SKM-1 (cell line): ENCODE results near the gene DSP.

Experiments used
- DNase-seq: peaks from one replicate; lab custom pipeline; 2025; ENCODE audit not compliant: unreplicated experiment; lab: John Stamatoyannopoulos, UW

Gene DSP

DNA sequence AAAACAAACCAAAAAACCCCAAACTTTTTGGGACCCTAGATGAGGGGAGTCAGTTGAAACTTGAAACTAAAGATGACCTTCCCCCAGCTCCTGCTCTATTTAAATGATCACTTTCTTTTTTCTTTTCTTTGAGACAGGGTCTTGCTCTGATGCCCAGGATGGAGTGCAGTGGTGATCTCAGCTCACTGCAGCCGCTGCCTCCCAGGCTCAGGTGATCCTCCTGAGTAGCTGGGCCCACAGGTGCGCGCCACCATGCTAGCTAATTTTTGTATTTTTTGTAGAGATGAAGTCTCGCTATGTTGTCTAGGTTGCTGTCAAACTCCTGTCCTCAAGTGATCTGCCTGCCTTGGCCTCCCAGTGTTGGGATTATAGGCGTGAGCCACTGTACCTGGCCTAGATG lies 7.3 kb upstream of the DSP start:
- DNase-seq = no peak

DNA sequence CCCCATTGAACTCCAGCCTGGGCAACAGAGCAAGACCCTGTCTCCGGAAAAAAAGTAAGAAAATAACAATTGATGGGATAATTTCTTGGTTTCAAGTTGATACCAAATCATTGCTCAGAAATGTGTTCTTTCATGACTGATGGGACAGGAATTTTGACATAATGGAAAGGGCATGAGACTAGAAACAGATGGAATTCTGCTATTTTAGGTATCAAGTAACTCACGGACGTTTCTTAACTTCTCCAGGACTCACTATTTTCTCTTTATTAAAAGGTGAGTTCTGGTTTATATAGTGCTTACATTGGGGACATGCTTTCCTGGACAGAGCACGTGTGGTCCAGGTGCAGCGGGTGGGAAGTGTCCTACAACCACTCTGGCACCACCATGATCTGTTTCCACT lies 6.0 kb upstream of the DSP start:
- no peak for DNase-seq

DNA sequence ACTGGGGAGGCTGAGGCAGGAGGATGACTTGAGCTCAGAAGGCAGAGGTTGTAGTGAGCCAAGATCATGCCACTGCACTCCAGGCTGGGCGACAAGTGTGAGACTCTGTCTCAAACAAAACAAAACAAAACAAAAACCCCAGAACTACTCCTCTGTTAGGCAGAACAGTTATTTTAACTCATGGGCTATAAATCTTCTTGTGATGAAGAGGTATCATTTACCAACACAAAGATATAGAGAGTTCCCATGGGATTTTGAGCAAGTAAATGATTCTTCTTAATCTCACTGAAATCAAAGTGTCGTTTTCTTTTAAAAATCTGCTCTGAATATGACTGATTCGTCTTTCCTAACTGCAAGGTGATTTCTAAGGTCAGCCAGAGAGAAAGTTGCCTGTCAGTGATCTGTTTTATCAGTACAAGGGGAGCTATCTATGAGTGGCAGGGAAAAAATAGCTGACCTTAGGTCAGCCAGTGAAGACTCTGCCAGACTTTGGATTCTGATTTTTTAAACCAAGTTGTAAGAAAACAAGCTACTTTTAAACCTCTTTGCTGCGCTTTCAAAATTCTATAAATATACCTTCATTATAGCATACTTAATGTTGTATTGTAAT lies 3.8 kb upstream of the DSP start:
- no peak for DNase-seq

DNA sequence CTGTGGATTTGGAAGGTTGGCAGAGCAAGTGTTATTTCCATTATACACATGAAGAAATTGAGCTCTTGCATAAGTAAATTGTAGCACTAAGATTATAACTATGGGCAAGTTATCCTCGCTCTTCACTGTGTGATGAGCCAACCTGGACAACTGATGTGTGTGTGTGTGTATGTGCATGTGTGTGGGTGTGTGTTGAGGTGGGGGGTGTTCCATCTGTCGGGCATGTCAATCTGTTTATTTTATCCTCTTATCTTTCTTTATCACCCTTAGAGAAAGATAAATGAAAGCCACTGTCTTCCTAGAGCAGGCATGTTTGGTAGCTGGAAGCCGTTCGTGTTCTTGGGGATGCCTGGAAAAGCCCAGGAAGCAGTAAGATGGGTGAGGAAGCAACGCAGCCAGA lies 3.0 kb upstream of the DSP start:
- no peak for DNase-seq

DNA sequence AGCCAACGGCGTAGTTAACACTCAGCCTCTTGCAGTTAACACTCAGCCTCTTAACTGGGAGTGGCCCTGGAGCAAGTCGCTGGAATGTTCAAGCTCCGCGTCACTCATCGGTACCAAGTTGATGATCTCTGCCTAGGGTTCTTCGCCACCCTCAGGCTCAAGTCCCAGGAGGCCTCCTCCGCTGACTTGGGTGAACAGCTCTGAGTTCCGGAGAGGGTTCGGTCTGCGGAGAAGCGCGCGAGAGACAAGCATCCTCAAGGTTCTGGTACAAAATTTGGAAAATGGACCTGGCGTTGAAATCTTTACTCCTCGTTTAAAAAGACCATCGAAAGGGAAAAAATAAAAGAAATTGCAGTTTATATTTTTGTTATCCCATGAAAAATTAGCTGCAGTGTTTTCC lies 876 bp upstream of the DSP start:
- DNase-seq = no peak

DNA sequence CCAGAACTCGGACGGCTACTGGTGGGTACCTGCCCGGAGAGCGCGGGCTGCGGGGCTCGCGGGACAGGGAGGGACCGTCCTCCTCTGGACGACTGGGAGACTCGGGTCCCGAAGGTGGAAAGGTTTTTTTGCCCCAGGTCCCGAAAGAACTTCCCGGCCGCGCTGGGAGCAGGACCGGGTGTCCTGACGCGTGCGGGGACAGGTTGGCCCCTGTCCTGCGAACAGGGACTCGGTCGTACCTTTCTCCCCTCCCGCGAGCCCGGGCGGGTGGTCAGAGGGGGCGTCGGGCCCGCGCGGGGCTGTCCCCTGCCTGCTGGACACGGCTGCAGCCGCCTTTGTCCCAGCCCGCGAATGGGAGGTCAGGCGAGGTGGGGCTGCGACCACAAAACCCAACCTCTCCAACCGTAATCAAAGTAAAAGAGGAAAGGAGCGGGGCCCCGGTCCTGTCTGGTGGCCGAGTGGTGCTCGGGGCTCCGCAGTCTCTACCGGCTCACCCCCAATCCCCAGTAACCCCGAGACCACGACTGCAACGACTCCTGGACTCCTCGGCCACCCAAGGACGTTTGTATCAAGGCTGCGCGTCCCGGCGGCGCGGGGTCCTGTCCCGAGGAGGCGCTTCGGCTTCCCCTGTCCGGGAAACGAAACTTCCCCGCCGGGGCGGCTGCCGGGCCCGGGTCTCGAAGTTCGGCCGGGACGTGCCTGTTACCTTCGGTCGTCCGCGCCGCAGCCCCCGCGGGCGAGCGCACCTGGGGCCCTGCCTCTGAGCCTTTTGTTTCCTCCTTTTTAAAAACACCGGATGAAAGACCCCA lies 798 bp downstream of the DSP start:
- no peak for DNase-seq

DNA sequence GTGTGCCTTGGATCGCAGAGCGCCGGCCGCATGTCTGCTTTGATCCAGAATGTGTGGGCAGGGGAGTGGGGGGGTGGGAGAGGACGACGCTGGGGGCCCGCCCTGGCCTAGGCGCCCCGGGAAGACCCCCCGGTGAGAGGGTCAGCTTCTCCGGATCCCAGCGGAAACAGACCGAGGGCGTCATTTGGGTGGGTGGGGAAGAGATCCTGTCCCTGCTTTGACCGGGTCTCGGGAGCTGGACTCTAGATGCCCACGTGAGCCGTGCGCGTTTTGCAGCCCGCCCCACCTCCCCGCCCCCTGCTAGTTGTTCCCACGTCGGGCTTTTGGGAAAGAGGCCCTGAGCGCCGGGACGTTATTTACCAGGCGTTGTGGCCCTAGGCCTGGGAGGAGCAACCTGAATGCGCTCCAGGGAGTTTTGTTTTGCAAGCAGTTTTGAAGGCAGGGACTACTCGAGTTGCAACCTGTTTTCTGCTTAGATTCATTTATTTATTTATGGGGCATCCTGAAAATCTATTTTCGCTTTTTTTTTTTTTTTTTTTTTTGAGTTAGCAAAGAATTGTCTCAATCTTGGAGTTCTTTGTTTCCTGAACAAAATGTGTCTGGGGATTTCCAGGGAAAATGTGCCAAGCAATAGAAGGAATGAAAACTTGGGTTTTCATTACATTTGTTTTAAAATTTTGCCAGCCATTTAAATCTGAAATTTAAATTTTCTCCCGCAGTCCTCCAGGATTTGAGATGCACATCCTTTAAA lies 1.6 kb downstream of the DSP start:
- no peak for DNase-seq

DNA sequence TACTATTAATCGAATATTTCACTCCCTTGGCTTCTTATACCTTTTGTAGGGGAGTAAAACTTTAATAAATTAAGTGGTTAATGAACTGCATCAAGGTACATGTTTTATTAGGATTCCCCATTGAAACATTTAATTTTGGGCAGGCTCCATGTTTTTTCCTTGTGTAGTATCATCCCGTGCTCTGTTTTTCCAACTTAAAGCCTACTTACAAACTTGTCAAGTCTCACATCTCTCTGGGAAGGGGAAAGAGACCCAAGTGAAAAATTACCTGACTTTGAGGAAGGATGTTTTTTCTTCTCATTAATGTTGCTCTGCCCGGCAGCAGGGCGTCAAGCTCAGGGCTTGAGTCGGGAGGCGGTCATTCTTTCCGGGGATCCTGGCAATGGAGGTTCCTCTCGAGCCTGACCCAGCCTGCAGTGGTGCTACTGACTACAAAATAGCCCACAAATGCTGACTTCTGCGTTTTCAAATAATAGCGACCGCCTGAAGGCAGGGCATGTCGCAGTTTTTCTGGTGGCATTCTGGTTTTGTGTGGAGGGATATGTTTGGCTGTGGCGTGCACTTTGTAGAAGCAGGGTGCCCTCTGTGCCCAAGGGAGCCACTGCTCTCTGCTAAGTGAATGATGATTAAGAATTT lies 2.4 kb downstream of the DSP start:
- no peak for DNase-seq

DNA sequence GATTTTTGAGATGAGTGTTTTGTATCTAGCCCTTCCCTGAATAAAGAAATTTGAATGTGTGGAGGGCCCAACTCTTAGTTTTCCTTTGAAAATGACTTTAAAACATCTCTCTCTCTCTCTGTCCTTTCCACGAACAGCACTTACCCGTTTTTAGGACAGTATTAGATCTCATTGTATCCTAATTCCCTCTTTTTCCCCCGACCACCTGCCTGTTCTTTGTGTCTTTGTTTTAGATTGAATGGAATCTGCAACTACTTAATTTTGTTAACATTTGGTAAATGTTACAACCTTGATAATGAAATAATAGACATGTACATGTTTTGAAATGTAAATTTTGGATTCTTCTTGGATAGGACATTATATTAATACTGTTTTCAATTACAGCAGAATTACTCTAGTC lies 3.1 kb downstream of the DSP start:
- DNase-seq = no peak

DNA sequence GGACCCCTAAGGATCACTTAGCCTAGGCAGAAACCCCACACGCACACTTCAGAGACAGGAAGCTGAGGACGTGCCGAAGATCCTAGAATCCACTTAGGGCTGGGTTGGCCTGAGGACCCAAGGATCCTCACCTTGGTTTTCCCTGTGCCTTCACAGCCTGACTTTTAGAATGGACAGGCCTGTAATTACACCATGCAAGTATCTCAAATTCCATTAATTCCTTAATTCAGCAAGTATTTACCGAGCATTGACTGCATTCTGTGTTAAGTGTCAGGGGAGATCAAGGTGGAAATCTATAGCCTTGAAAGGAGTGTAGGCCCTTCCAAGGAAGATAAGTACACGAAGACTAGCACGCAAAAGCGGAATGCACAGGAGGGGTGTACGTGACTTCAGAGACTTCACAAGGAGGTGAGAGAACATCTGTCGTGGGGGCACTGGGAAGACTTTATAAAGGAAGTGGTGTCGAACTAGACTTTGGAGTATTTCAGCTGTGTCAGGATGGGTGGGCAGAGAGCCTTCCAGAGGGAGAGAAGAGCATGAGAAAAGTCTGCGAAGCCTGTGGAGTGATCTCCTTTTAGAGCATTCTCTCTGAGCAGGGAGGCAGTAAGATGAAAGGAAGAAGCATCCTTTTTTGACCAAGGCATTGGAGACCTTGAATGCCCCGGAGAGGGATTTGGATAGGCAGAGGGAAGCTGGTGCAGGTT lies 4.0 kb downstream of the DSP start:
- no peak for DNase-seq

DNA sequence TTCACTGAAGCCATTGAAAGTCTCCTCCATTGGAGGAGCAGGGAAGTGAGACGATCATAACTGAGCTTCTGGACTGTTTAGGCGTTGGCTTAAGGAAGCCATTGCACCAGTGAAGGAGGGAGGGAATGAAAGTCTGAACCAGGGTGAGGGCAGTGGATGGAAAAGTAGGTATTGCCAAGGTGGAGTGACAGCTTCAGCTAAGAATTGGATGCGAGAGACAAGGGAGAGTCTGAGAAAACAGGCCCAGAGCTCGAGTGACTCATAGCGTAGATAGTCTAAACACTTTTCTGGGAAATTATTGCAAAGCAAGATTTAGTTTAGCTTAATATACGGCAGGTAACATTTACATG lies 4.5 kb downstream of the DSP start:
- no peak for DNase-seq

DNA sequence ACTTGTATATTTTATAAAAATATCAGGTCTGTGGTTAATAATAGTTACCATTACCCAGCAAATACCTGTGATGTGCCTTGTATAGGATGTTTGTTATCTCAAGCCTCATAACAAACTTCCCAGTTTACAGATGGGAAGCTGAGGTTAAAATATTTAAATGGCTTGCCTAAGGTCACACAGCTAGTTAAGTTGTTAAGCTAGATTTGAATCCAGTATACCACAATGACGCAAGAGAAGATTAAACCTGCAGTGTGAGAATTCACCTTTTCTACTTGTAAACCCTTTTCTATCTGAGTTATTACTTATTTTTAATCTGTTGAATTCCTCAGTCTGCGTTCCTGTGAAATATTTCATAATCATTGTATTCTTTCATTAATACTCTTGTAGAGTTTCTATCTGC lies 4.9 kb downstream of the DSP start:
- DNase-seq = no peak

DNA sequence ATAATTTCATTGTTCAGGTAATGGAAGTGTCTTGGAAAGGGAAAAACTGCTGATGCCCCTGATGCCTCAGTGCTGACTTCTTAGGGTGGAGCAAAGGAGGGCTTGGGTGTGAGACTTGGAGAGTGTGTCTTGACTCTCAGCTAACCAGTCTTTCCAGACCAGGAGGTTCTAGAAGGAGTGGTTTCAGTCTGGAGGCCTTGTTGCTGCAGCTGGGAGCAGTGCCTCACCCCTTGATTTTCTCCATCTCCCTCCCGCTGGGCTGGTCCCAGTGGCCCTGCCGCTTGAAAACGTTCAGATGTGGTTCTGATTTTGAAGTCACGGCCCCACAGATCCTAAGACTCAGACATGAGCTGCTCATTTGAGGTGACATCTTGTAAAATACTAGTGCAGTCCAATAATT lies 5.4 kb downstream of the DSP start:
- DNase-seq = no peak

DNA sequence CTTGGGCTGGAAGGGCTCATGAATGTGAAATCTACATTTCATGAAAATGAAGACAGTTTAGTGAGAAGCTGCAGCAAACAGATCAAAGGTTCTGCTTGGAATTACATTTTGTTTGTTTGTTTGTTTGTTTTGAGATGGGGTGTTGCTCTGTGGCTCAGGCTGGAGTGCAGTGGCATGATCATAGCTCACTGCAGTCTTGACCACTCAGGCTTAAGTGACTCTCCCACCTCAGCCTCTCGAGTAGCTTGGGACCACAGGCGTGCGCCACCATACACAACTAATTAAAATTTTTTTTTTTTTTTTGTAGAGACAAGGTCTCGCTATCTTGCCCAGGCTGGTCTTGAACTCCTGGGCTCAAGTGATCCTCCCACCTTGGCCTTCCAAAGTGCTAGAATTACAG lies 5.8 kb downstream of the DSP start:
- DNase-seq = no peak

DNA sequence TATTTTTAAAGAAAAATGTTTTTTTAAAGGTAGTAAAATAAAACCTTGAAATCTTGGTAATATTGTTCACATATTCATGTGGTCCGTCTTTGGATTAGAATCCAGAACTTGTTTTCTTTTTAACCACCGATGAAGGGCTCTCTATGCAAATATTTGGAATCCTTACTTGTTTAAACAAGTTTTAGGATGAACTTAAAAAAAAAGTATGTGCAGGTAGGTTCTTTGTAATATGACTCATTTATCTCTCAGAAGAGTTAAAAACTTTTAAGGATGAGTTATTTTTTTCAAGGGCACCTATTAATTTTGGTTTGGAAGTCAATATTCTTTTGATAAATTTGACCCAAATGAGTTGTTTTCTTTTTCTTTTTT lies 8.9 kb downstream of the DSP start:
- DNase-seq = no peak

DNA sequence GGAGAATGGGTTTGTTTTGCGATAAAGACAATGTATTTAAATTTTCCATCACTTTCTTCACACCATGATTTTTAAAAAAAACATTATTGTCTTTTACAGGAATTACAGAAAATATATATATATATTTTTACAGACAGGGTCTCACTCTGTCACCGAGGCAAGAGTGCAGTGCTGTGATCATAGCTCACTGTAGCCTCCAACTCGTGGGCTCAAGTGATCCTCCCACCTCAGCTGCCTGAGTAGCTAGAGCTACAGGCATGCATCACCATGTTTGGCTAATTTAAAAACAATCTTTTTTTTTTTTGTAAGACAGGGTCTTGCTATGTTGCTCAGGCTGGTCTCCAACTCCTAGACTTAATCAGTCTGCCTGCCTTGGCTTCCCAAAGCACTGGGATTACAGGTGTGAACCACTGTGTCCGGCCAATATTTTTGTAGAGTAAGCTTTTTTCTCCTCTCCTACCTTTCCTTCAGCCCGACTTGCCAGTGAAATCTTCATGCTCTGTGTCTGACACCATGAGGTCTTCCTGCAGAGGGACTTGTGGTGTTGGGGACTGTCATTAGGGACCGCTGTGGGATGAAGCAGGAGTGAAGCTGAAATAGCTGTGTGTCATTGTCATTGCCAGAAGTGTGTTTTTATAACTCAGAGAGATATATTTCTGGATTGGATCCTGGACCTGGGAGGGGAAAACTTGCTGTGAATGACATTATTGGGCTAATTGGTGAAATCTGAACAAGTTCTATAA lies 13.2 kb downstream of the DSP start:
- DNase-seq = no peak

DNA sequence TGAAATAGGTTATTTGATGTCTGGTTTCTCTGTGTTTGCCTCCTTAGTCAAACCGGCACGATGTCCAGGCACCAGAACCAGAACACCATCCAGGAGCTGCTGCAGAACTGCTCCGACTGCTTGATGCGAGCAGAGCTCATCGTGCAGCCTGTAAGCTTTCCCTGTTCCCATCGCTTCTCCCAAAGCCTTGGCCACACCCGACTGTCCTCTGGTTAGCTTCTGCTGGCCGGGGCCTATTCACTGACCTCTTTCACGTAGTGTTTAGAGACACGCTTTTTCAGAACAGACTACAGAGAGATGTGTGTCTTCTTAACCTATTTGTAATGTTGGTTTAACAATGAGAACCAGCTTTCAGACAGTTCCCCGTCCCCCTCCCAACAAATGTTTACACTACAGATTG lies 14.2 kb downstream of the DSP start:
- DNase-seq = no peak

DNA sequence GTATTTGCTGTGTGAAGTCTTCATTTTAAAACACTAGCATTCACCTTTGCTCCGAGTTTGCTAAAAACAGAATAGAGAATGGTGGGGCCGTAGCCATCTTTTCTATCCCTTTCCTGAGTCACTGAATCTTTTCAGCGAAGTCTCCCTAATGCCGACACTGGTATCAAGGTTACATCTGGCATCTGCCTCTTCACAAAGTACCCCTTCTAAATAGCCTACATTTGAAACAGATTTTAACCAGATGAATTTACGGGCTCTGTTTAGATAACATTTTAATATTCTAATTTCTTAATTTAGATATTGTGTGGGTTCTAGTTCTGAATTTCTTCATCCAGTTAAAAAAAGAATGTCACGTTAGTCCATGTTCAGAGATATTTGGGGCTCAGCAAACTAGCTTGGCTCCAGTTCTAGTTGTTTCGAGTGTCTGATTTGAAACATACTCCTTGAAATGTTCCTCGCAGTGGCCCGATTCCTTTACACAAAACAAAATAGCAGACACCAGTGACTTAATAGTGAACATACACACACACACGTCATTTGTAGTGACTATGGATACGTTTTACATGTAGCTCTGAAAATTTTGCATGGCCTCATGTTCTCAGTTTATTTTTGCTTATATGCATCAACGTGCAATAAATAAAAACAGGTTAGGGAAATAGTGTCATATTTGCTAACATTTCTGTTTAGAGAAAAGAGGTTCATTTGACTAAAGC lies 15.1 kb downstream of the DSP start:
- DNase-seq = no peak

DNA sequence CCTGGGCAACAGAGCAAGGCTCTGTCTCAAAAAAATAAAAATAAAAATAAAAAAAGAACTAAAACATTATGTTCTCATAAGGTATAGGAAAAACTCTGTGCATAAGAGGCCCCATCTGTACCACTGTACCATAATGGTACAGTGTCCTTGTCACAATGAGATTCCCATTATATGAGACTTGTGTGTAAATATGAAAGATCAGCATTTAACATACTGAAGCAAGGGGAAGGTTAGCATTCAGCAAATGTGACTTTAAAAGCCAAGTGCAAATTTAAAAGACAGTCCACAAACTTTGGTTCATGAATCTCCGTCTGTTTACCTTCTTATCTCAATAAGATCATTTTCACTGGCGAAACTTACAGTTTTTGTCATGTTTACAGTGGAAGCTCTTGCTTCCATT lies 16.2 kb downstream of the DSP start:
- DNase-seq = no peak

DNA sequence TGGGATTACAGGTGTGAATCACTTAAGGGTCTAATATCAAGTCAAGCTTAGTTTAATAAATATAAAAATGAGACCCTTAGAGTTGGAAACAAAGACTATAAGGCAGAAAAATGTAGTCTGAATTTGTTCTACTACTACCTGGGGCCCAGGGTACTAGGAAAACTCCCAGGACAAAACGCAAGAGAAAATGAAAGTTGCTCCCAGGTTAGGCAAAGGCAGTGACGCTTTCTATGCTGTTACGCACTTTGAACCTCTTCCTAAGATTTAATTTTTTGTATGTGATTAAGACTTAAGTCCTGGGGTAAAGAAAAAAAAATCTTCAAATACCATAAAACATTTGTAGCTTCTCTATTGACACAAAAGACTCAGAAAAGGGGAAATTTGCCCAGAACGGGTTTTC lies 17.3 kb downstream of the DSP start:
- no peak for DNase-seq
